Hepatocyte (in vitro differentiated cells): ENCODE results near the gene DUSP11. TPM values are rescaled to one million over a fixed set of nuclear protein-coding genes. Genes with fewer than 3 reads are reported as not detected.

Source experiments
- DNase-seq: peaks from one replicate; pipeline ENCODE4 v3.0.0-alpha.2; 2016; ENCODE audit warnings: low spot score
- H2AFZ ChIP-seq: fragments of 200-600 bp; sonication (generic); 2 replicates; pipeline ENCODE4 v1.6.0; 2016; ENCODE audit warnings: antibody characterized with exemption, mild to moderate bottlenecking
- H3K27ac ChIP-seq: fragments of 200-600 bp; sonication (generic); 2 replicates; pipeline ENCODE4 v1.5.1; 2016; ENCODE audit warnings: mild to moderate bottlenecking
- H3K27me3 ChIP-seq: fragments of 200-600 bp; sonication (generic); 2 replicates; pipeline ENCODE4 v1.6.1; 2016
- H3K36me3 ChIP-seq: fragments of 200-600 bp; sonication (generic); replicated peaks from 2 replicates; pipeline ENCODE4 v1.5.1; 2016; ENCODE audit warnings: low read depth; ENCODE audit not compliant: insufficient read depth
- H3K4me1 ChIP-seq: fragments of 200-600 bp; sonication (generic); 2 replicates; pipeline ENCODE4 v1.5.1; 2016; ENCODE audit warnings: mild to moderate bottlenecking, moderate library complexity; ENCODE audit not compliant: insufficient read depth
- H3K4me2 ChIP-seq: fragments of 200-600 bp; sonication (generic); 2 replicates; pipeline ENCODE4 v1.6.0; 2016
- H3K4me3 ChIP-seq: fragments of 200-600 bp; sonication (generic); 2 replicates; pipeline ENCODE4 v1.5.1; 2016; ENCODE audit warnings: mild to moderate bottlenecking
- H3K79me2 ChIP-seq: fragments of 200-600 bp; sonication (generic); 2 replicates; pipeline ENCODE4 v1.6.0; 2017; ENCODE audit warnings: mild to moderate bottlenecking
- H3K9me2 ChIP-seq: fragments of 200-600 bp; sonication (generic); replicated peaks from 2 replicates; pipeline ENCODE4 v1.6.0; 2017; ENCODE audit warnings: mild to moderate bottlenecking; ENCODE audit not compliant: insufficient read depth
- H3K9me3 ChIP-seq: fragments of 200-600 bp; sonication (generic); 2 replicates; pipeline ENCODE4 v1.5.1; 2016; ENCODE audit warnings: low read depth, mild to moderate bottlenecking
- H4K20me1 ChIP-seq: fragments of 200-600 bp; sonication (generic); 2 replicates; pipeline ENCODE4 v1.6.0; 2016; ENCODE audit warnings: mild to moderate bottlenecking; ENCODE audit not compliant: insufficient read depth, poor library complexity, severe bottlenecking
- EZH2 ChIP-seq: fragments of 200-600 bp; sonication (generic); IDR thresholded peaks from 2 replicates; pipeline ENCODE4 v1.6.1; 2016; ENCODE audit warnings: antibody characterized with exemption, mild to moderate bottlenecking, borderline replicate concordance
- EZH2phosphoT487 ChIP-seq: fragments of 200-600 bp; sonication (generic); IDR thresholded peaks from one replicate; pipeline ENCODE4 v1.6.1; 2018; ENCODE audit warnings: antibody characterized with exemption, mild to moderate bottlenecking, low read depth, moderate library complexity; ENCODE audit not compliant: unreplicated experiment, severe bottlenecking
- WGBS: methylation state at CpG from one replicate; pipeline ENCODE4 v1.1.6; 2016; ENCODE audit warnings: low lambda C conversion rate; ENCODE audit errors: missing lambda C conversion rate; 5-methylcytosine and 5-hydroxymethylcytosine counted together
- polyA plus RNA-seq: library from polyadenylated mRNA; unstranded; fragments of >200 nt; fragmentation: Nextera tagmentation; extraction: Ambion mirVana; gene quantifications from 2 replicates; pipeline ENCODE4 v1.2.1, GENCODE V29; 2016
- total RNA-seq: library from RNA; depleted of rRNA; stranded (reverse); fragments of >200 nt; gene quantifications from 2 replicates; pipeline ENCODE4 v1.2.3, GENCODE V29; 2014
- TF ChIP-seq, protein P1 (sequence below): fragments of 200-600 bp; sonication (generic); IDR thresholded peaks from 2 replicates; pipeline ENCODE4 v1.5.1; 2016; ENCODE audit warnings: antibody characterized with exemption, mild to moderate bottlenecking; ENCODE audit not compliant: poor library complexity

DUSP11 gene
- total and polyA plus RNA-seq, 2 experiments from 2014 or later: 32.9 to 38.2 TPM

DNA sequence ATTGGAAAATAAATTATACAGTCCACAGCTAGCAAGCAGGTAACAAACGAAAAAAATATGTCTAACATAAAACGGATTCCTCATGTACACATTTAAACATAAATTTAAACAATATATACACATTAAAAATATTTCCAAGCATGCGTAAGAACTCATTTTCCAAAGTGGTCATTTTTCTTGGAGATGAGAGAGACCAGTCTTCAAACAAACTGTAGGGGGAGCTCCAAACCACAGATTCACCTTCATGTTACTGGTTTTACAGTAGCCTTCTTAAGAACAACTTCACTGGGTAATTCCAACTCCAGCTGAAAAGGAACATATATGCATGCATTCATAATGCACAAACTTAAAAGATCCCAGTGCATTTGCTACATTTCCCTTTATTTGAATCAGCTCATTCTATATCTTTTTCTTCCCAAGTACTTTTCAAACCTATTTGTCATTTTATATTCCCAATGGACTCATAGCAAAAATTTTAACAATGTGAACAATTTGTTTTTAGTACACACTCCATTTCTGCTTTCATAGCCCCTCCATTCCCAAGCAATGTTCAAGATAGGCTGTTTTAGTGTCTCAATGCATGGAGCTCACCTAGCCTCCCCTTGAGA, 44.1 kb upstream of the DUSP11 start:
- no peak overlapping the region for H3K4me3 ChIP-seq
- no peak overlapping the region for H2AFZ ChIP-seq
- TF ChIP-seq EZH2phosphoT487: no peak
- TF ChIP-seq, protein P1, sequence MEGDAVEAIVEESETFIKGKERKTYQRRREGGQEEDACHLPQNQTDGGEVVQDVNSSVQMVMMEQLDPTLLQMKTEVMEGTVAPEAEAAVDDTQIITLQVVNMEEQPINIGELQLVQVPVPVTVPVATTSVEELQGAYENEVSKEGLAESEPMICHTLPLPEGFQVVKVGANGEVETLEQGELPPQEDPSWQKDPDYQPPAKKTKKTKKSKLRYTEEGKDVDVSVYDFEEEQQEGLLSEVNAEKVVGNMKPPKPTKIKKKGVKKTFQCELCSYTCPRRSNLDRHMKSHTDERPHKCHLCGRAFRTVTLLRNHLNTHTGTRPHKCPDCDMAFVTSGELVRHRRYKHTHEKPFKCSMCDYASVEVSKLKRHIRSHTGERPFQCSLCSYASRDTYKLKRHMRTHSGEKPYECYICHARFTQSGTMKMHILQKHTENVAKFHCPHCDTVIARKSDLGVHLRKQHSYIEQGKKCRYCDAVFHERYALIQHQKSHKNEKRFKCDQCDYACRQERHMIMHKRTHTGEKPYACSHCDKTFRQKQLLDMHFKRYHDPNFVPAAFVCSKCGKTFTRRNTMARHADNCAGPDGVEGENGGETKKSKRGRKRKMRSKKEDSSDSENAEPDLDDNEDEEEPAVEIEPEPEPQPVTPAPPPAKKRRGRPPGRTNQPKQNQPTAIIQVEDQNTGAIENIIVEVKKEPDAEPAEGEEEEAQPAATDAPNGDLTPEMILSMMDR: peak; percentile 86
- no peaks in the 10 kb centered on the region for H3K9me3 ChIP-seq
- H3K79me2 ChIP-seq: no peaks in the 10 kb centered on the region
- no peaks in the 10 kb centered on the region for H3K9me2 ChIP-seq
- H3K4me2 ChIP-seq: no peak overlapping the region
- no peaks in the 10 kb centered on the region for H3K36me3 ChIP-seq
- no peaks in the 10 kb centered on the region for H4K20me1 ChIP-seq
- no peak overlapping the region for H3K27ac ChIP-seq
- H3K4me1 ChIP-seq: no peaks in the 10 kb centered on the region
- WGBS: 23% methylated on average over 3 of the region's 3 CpGs
- DNase-seq: peak; percentile 87
- peaks cover 9% of the 10 kb centered on the region for H3K27me3 ChIP-seq

DNA sequence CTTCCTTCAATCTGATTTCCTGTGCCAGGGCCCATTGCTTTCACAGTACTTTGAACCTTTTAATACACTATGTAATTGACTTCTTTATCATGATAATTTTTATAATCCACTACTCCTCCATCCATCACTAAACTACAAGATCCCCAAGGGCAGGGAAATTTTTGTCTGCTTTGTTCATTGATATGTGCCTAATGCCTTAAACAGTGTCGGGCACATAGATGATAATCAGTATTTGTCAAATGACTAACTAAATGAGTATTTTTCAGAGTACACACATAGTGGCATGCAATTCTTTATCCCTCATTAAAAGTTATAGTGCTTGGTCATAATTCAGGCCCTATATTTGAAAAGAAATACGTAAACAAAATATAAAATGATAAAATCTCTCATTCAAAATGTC, 43.5 kb upstream of the DUSP11 start:
- H3K4me3 ChIP-seq: no peak overlapping the region
- no peaks in the 10 kb centered on the region for H3K4me1 ChIP-seq
- WGBS: 39% methylated on average over 2 of the region's 2 CpGs
- H3K36me3 ChIP-seq: no peaks in the 10 kb centered on the region
- H3K79me2 ChIP-seq: no peaks in the 10 kb centered on the region
- peaks cover 10% of the 10 kb centered on the region for H3K27me3 ChIP-seq
- no peak for DNase-seq
- no peaks in the 10 kb centered on the region for H3K9me2 ChIP-seq
- no peaks in the 10 kb centered on the region for H3K9me3 ChIP-seq
- no peak overlapping the region for H3K27ac ChIP-seq
- H2AFZ ChIP-seq: no peak overlapping the region
- H4K20me1 ChIP-seq: no peaks in the 10 kb centered on the region
- H3K4me2 ChIP-seq: no peak overlapping the region
- TF ChIP-seq EZH2 (no peak), EZH2phosphoT487 (no peak)
- TF ChIP-seq, protein P1: no peak

DNA sequence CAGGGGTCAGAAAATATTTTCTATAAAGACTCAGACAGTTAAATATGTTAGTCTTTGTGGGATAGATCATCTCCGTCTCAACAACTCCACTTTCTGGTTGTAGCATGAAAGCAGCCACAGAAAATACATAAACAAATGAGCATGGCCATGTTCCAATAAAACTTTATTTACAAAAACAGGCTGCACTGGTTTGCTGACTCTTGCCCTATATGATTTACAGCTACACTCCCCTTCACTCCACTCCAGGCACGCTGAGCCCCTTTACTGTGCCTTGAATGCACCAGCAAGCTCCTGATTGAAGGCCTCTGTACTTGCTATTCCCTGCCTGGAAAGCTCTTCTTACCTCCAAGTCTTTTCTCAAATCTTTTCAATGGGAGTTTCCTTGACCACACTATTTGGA, 43.1 kb upstream of the DUSP11 start:
- no peak for TF ChIP-seq EZH2
- TF ChIP-seq EZH2phosphoT487: no peak
- TF ChIP-seq, protein P1: no peak
- Histone ChIP-seq H3K79me2 (no peaks in the 10 kb centered on the region), H3K27ac (no peak overlapping the region), H3K4me3 (no peak overlapping the region), H3K9me3 (no peaks in the 10 kb centered on the region), H3K4me1 (no peaks in the 10 kb centered on the region), H3K27me3 (peaks cover 10% of the 10 kb centered on the region), H3K9me2 (no peaks in the 10 kb centered on the region), H4K20me1 (no peaks in the 10 kb centered on the region), H2AFZ (no peak overlapping the region), H3K36me3 (no peaks in the 10 kb centered on the region), H3K4me2 (no peak overlapping the region)
- no peak for DNase-seq
- WGBS: 80% methylated on average over 2 of the region's 2 CpGs

DNA sequence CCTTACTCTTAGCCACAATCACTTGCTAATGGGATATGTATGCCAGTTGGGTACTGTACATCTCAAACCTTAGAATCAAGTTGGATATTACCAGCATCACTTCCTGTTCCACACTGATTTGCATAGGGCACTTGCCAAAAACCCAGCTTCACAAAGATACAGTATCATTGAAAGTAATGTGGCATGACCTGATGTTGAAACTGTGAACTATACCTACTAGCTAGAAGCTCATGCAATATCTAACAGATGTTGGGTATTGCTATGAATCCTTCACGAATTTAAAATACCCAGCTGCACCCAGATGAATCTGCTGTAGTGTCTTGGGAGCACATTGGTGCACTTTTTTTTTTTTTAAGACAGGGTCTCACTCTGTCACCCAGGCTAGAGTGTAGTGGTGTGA, 42.4 kb upstream of the DUSP11 start:
- H3K4me3 ChIP-seq: no peak overlapping the region
- TF ChIP-seq EZH2 (no peak), EZH2phosphoT487 (no peak)
- TF ChIP-seq, protein P1: no peak
- no peaks in the 10 kb centered on the region for H4K20me1 ChIP-seq
- H3K4me2 ChIP-seq: no peak overlapping the region
- H3K27ac ChIP-seq: no peak overlapping the region
- DNase-seq: no peak
- H3K79me2 ChIP-seq: no peaks in the 10 kb centered on the region
- H3K9me2 ChIP-seq: no peaks in the 10 kb centered on the region
- 53% methylated on average over 1 of the region's 1 CpG for WGBS
- peaks cover 10% of the 10 kb centered on the region for H3K27me3 ChIP-seq
- no peaks in the 10 kb centered on the region for H3K4me1 ChIP-seq
- H3K9me3 ChIP-seq: no peaks in the 10 kb centered on the region
- H3K36me3 ChIP-seq: no peaks in the 10 kb centered on the region
- no peak overlapping the region for H2AFZ ChIP-seq
